ENCODE results near the gene LMX1B.

LMX1B gene

GRCh38 chr9:126696401-126697145 lies 82.8 kb downstream of the LMX1B start:
- no peak for TF ChIP-seq CTCF (conservative IDR thresholded peaks at IDR 0.05)
- H3K27ac ChIP-seq = no peak overlapping the region

GRCh38 chr9:126697330-126697729 lies 83.6 kb downstream of the LMX1B start:
- TF ChIP-seq ZFX (IDR thresholded peaks at IDR 0.05) (no peak), CTCF (conservative IDR thresholded peaks at IDR 0.05) (no peak)
- no peak overlapping the region for H3K27ac ChIP-seq

GRCh38 chr9:126698251-126698650 lies 84.5 kb downstream of the LMX1B start:
- TF ChIP-seq ZFX (IDR thresholded peaks at IDR 0.05) = no peak
- TF ChIP-seq CTCF (conservative IDR thresholded peaks at IDR 0.05) = no peak
- H3K27ac ChIP-seq = no peak overlapping the region

GRCh38 chr9:126698756-126699155 lies 85.0 kb downstream of the LMX1B start:
- H3K27ac ChIP-seq = no peak overlapping the region
- TF ChIP-seq CTCF (conservative IDR thresholded peaks at IDR 0.05) (no peak), ZFX (IDR thresholded peaks at IDR 0.05) (no peak)

GRCh38 chr9:126699401-126699881 lies 85.7 kb downstream of the LMX1B start:
- TF ChIP-seq ZFX (IDR thresholded peaks at IDR 0.05) = no peak
- no peak for TF ChIP-seq CTCF (conservative IDR thresholded peaks at IDR 0.05)

GRCh38 chr9:126700296-126700695 lies 86.6 kb downstream of the LMX1B start:
- no peak overlapping the region for H3K27ac ChIP-seq

More at GRCh38 chr9:126699401-126699881, 85.7 kb downstream of the LMX1B start:
- H3K27ac ChIP-seq = no peak overlapping the region

More at GRCh38 chr9:126700296-126700695, 86.6 kb downstream of the LMX1B start:
- TF ChIP-seq CTCF (conservative IDR thresholded peaks at IDR 0.05) (no peak), ZFX (IDR thresholded peaks at IDR 0.05) (no peak)

Data from C4-2B (cell line).